SK-N-SH treated with all-trans-retinoic acid at 6 μM for 48 hours (cell line): ENCODE data around the gene VAT1.

Experiments used
- ATAC-seq: fragments of 200-7000 bp; cut with Tn5 transposase; 3 replicates; pipeline ENCODE4 v1.9.1; 2020; ENCODE audit warnings: mild to moderate bottlenecking, moderate library complexity
- ARNTL ChIP-seq: fragments of 450-650 bp; formaldehyde crosslinking; IDR thresholded peaks from 2 replicates; pipeline ENCODE4 v1.5.0; 2020; ENCODE audit warnings: low read depth, mild to moderate bottlenecking, moderate library complexity, borderline replicate concordance
- BACH2 ChIP-seq: fragments of 250-450 bp; sonication (Bioruptor Pico); IDR thresholded peaks from 2 replicates; pipeline ENCODE4 v1.9.0; 2021; ENCODE audit warnings: mild to moderate bottlenecking, borderline replicate concordance
- CSDC2 ChIP-seq: fragments of 250-450 bp; sonication (Bioruptor Pico); IDR thresholded peaks from 2 replicates; pipeline ENCODE4 v1.5.0; 2020; ENCODE audit warnings: mild to moderate bottlenecking, moderate library complexity
- ESRRG ChIP-seq: fragments of 250-450 bp; sonication (Bioruptor Pico); IDR thresholded peaks from 2 replicates; pipeline ENCODE4 v1.6.1; 2021; ENCODE audit warnings: mild to moderate bottlenecking
- GLIS3 ChIP-seq: fragments of 250-450 bp; sonication (Bioruptor Pico); IDR thresholded peaks from 2 replicates; pipeline ENCODE4 v1.5.0; 2020; ENCODE audit warnings: mild to moderate bottlenecking, moderate library complexity
- ISL1 ChIP-seq: fragments of 250-450 bp; sonication (Bioruptor Pico); IDR thresholded peaks from 2 replicates; pipeline ENCODE4 v2.1.2; 2022; ENCODE audit warnings: mild to moderate bottlenecking, moderate library complexity
- OSR1 ChIP-seq: fragments of 250-450 bp; sonication (Bioruptor Pico); IDR thresholded peaks from 2 replicates; pipeline ENCODE4 v1.8.0; 2022; ENCODE audit warnings: moderate library complexity, mild to moderate bottlenecking, inconsistent platforms
- PPARA ChIP-seq: fragments of 250-450 bp; sonication (Bioruptor Pico); IDR thresholded peaks from 2 replicates; pipeline ENCODE4 v1.5.0; 2020; ENCODE audit warnings: mild to moderate bottlenecking, borderline replicate concordance
- SNAI2 ChIP-seq: fragments of 250-450 bp; sonication (Bioruptor Pico); IDR thresholded peaks from 2 replicates; pipeline ENCODE4 v1.5.0; 2020; ENCODE audit warnings: mild to moderate bottlenecking, moderate library complexity
- TCF4 ChIP-seq: fragments of 250-450 bp; sonication (Bioruptor Pico); IDR thresholded peaks from 2 replicates; pipeline ENCODE4 v1.8.0; 2021; ENCODE audit warnings: mild to moderate bottlenecking, moderate library complexity, borderline replicate concordance
- TOX ChIP-seq: fragments of 250-450 bp; sonication (Bioruptor Pico); IDR thresholded peaks from 2 replicates; pipeline ENCODE4 v1.8.0; 2021; ENCODE audit warnings: mild to moderate bottlenecking, moderate library complexity, borderline replicate concordance
- ZC3H10 ChIP-seq: fragments of 250-450 bp; sonication (Bioruptor Pico); IDR thresholded peaks from 2 replicates; pipeline ENCODE4 v1.5.1; 2021; ENCODE audit warnings: mild to moderate bottlenecking, moderate library complexity
- ZFP3 ChIP-seq: fragments of 250-450 bp; sonication (Bioruptor Pico); IDR thresholded peaks from 2 replicates; pipeline ENCODE4 v1.5.0; 2020; ENCODE audit warnings: mild to moderate bottlenecking, moderate library complexity
- ZFP30 ChIP-seq: fragments of 450-650 bp; formaldehyde crosslinking; IDR thresholded peaks from 2 replicates; pipeline ENCODE4 v1.5.0; 2022; ENCODE audit warnings: mild to moderate bottlenecking, moderate library complexity
- ZNF70 ChIP-seq: fragments of 450-650 bp; formaldehyde crosslinking; IDR thresholded peaks from 2 replicates; pipeline ENCODE4 v1.5.0; 2020; ENCODE audit warnings: mild to moderate bottlenecking, moderate library complexity
- ZNF8 ChIP-seq: fragments of 450-650 bp; formaldehyde crosslinking; IDR thresholded peaks from 2 replicates; pipeline ENCODE4 v1.5.0; 2020; ENCODE audit warnings: mild to moderate bottlenecking, moderate library complexity
- TF ChIP-seq, protein P1 (sequence below): fragments of 250-450 bp; sonication (Bioruptor Pico); IDR thresholded peaks from 2 replicates; pipeline ENCODE4 v1.5.0; 2020; ENCODE audit warnings: mild to moderate bottlenecking, moderate library complexity
- TF ChIP-seq, protein P2 (sequence below): fragments of 250-450 bp; sonication (Bioruptor Pico); IDR thresholded peaks from 2 replicates; pipeline ENCODE4 v1.8.0; 2021; ENCODE audit warnings: low read depth, mild to moderate bottlenecking, moderate library complexity, borderline replicate concordance
- TF ChIP-seq, protein P3 (sequence below): fragments of 250-450 bp; sonication (Bioruptor Pico); IDR thresholded peaks from 2 replicates; pipeline ENCODE4 v1.8.0; 2020; ENCODE audit warnings: mild to moderate bottlenecking, moderate library complexity, borderline replicate concordance
- TF ChIP-seq, protein P4 (sequence below): fragments of 250-450 bp; sonication (Bioruptor Pico); IDR thresholded peaks from 2 replicates; pipeline ENCODE4 v1.5.1; 2021; ENCODE audit warnings: mild to moderate bottlenecking, moderate library complexity

VAT1 gene

DNA sequence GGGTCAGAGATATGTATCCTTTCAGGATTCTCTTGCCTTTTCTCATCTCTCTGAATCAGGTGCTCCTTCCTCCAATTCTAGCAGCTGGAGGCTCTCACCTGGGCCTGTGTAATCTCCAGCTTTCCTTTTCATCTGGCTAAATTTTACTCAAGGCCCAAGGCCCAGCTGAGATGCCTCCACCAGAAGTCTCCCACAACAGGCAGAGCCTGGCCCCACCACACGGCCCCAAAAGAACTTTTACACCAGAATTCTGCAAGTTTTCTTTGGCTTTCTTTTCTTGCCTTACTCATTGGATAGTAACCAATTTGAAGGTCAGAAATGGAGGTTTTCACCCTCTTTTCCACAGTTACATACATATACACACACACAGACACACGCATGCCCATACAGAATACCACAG is 17.5 kb upstream of the VAT1 start:
- no peak for ATAC-seq
- TF ChIP-seq, protein P1, sequence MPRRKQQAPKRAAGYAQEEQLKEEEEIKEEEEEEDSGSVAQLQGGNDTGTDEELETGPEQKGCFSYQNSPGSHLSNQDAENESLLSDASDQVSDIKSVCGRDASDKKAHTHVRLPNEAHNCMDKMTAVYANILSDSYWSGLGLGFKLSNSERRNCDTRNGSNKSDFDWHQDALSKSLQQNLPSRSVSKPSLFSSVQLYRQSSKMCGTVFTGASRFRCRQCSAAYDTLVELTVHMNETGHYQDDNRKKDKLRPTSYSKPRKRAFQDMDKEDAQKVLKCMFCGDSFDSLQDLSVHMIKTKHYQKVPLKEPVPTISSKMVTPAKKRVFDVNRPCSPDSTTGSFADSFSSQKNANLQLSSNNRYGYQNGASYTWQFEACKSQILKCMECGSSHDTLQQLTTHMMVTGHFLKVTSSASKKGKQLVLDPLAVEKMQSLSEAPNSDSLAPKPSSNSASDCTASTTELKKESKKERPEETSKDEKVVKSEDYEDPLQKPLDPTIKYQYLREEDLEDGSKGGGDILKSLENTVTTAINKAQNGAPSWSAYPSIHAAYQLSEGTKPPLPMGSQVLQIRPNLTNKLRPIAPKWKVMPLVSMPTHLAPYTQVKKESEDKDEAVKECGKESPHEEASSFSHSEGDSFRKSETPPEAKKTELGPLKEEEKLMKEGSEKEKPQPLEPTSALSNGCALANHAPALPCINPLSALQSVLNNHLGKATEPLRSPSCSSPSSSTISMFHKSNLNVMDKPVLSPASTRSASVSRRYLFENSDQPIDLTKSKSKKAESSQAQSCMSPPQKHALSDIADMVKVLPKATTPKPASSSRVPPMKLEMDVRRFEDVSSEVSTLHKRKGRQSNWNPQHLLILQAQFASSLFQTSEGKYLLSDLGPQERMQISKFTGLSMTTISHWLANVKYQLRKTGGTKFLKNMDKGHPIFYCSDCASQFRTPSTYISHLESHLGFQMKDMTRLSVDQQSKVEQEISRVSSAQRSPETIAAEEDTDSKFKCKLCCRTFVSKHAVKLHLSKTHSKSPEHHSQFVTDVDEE, result no peak
- no peak for TF ChIP-seq BACH2 (CRISPR knock-in tag)
- no peak for TF ChIP-seq TCF4 (CRISPR knock-in tag)
- TF ChIP-seq ESRRG (CRISPR knock-in tag), result no peak
- no peak for TF ChIP-seq PPARA
- TF ChIP-seq ARNTL, result no peak
- TF ChIP-seq ZFP30 (CRISPR knock-in tag), result no peak
- TF ChIP-seq, protein P2, sequence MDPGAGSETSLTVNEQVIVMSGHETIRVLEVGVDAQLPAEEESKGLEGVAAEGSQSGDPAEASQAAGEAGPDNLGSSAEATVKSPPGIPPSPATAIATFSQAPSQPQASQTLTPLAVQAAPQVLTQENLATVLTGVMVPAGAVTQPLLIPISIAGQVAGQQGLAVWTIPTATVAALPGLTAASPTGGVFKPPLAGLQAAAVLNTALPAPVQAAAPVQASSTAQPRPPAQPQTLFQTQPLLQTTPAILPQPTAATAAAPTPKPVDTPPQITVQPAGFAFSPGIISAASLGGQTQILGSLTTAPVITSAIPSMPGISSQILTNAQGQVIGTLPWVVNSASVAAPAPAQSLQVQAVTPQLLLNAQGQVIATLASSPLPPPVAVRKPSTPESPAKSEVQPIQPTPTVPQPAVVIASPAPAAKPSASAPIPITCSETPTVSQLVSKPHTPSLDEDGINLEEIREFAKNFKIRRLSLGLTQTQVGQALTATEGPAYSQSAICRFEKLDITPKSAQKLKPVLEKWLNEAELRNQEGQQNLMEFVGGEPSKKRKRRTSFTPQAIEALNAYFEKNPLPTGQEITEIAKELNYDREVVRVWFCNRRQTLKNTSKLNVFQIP (CRISPR knock-in tag), result no peak
- TF ChIP-seq ISL1 (CRISPR knock-in tag), result no peak
- TF ChIP-seq, protein P3, sequence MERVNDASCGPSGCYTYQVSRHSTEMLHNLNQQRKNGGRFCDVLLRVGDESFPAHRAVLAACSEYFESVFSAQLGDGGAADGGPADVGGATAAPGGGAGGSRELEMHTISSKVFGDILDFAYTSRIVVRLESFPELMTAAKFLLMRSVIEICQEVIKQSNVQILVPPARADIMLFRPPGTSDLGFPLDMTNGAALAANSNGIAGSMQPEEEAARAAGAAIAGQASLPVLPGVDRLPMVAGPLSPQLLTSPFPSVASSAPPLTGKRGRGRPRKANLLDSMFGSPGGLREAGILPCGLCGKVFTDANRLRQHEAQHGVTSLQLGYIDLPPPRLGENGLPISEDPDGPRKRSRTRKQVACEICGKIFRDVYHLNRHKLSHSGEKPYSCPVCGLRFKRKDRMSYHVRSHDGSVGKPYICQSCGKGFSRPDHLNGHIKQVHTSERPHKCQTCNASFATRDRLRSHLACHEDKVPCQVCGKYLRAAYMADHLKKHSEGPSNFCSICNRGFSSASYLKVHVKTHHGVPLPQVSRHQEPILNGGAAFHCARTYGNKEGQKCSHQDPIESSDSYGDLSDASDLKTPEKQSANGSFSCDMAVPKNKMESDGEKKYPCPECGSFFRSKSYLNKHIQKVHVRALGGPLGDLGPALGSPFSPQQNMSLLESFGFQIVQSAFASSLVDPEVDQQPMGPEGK (CRISPR knock-in tag), result no peak
- TF ChIP-seq, protein P4, sequence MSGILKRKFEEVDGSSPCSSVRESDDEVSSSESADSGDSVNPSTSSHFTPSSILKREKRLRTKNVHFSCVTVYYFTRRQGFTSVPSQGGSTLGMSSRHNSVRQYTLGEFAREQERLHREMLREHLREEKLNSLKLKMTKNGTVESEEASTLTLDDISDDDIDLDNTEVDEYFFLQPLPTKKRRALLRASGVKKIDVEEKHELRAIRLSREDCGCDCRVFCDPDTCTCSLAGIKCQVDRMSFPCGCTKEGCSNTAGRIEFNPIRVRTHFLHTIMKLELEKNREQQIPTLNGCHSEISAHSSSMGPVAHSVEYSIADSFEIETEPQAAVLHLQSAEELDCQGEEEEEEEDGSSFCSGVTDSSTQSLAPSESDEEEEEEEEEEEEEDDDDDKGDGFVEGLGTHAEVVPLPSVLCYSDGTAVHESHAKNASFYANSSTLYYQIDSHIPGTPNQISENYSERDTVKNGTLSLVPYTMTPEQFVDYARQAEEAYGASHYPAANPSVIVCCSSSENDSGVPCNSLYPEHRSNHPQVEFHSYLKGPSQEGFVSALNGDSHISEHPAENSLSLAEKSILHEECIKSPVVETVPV (CRISPR knock-in tag), result no peak
- no peak for TF ChIP-seq CSDC2 (CRISPR knock-in tag)
- TF ChIP-seq OSR1 (CRISPR knock-in tag), result no peak
- TF ChIP-seq TOX (CRISPR knock-in tag), result no peak
- TF ChIP-seq ZC3H10, result no peak
- no peak for TF ChIP-seq ZFP3 (CRISPR knock-in tag)

DNA sequence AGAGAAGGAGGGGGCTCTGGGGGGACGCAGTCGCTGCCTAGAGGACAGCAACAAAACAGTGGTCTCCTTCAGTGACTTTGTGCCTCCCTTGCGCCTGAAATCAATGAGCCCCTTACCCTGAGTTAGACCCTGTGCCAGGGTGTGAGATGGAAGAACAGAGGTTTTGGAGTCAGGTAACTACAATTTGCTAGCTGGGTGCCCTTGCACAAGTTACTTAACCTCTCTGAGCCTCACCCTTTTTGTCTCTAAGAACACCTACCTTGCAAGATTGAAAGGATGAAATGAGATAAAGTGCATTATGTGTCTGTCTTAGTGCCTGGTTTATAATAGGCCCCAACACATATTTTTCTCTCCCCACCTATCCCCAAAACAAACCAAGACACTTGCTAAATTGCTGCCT is 12.7 kb upstream of the VAT1 start:
- ATAC-seq, result no peak
- TF ChIP-seq ZNF8 (CRISPR knock-in tag), result no peak
- no peak for TF ChIP-seq ARNTL
- no peak for TF ChIP-seq TCF4 (CRISPR knock-in tag)
- TF ChIP-seq TOX (CRISPR knock-in tag), result no peak
- TF ChIP-seq ZNF70 (CRISPR knock-in tag), result no peak
- TF ChIP-seq ZFP30 (CRISPR knock-in tag), result no peak
- no peak for TF ChIP-seq CSDC2 (CRISPR knock-in tag)
- no peak for TF ChIP-seq ISL1 (CRISPR knock-in tag)

DNA sequence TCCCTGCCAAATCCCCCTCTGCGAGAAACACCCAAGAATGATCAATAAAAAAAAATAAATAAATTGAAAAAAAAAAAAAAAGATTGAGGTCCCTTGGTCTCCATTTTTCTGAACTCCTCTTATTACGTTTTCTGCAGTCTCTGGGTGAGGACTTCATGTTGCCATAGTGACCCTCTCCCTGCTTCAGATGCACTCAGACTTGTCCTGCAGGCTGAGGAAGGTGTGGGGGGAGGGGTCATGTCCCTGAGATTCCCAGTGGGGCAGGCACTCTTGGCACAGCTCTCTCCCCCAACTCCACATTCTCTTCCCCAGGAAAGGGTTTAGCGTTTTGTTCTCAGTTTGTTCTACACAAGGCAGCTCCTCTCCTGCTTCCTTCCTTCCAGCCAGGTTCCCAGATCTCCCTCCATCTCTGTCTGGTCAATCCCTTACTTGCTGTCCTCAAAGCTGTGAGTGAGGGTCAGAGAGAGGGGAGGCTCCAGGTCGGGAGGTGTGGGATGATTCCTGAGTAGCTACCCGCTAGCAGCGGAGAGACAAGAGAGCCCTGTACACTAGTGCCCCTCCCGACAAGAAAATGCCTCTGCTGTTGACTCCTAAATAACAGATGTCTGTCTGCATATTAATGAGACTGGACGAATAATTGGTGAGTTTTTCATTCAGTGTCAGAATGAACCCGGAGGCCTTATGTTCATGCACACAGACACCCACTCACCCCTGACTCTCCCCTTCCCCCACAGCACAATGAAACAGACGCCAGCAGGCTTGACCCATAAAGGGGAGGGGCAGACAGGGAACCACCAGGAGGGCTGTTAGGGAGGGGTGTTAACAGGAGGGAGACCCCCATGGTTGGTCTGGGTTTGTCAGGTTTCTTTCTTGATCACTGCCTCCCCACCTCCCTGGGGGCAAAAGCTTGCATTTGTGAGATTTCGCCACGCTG is 12.0 kb upstream of the VAT1 start:
- TF ChIP-seq, protein P4 (CRISPR knock-in tag), result no peak
- TF ChIP-seq, protein P2 (CRISPR knock-in tag), result no peak
- TF ChIP-seq ZNF70 (CRISPR knock-in tag) (no peak), ZFP3 (CRISPR knock-in tag) (no peak), TOX (CRISPR knock-in tag) (no peak), CSDC2 (CRISPR knock-in tag) (no peak), SNAI2 (CRISPR knock-in tag) (no peak), GLIS3 (CRISPR knock-in tag) (no peak)
- peak; percentile 41; the same call in 2 of the 3 replicates for ATAC-seq
